ENCODE results near the gene HIP1R. TPM values are rescaled to one million over a fixed set of nuclear protein-coding genes. Genes with fewer than 3 reads are reported as not detected.

The HIP1R gene
- total and polyA plus RNA-seq, 10 of the 15 experiments (the other 5 are each of a cell fraction or from before 2014, with no cell fraction given) = 0.18 to 27.7 (median 11.7) TPM

DNA sequence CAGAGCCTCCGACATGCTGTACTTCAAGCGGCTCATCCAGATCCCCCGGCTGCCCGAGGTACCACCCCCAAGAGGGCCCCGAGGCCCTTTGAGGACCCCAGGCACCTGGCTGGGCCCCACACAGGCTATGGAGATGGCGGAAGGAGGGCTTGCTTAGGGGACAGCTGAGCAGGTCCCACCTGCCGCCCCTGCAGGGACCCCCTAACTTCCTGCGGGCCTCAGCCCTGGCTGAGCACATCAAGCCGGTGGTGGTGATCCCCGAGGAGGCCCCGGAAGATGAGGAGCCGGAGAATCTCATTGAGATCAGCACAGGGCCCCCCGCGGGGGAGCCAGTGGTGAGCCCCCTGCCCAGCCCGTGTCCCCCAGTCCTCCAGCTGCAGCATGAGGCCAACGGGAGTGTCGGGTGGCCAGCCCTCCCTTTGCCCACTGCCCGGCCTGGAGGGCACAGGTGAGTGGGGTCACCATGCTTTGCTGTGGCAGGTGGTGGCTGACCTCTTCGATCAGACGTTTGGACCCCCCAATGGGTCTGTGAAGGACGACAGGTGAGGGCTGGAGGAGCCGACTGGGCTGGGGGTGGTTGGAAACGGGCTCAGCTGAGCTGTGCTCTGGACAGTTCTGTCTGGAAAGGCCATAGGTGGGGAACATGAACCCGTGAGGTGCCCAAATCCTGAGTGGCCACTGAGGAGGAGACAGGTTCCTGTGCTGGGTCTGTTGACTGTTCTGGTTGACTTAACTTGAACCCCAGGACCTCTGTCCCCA lies 20.0 kb downstream of the HIP1R start (continued):
- TF ChIP-seq YY1 (IDR thresholded peaks at IDR 0.05; ENCODE audit: low read depth, low read length) (no peak), YBX1 (IDR thresholded peaks at IDR 0.05) (no peak), SMC3 (IDR thresholded peaks at IDR 0.05; ENCODE audit: borderline replicate concordance, low read length) (no peak), RFX5 (IDR thresholded peaks at IDR 0.05; ENCODE audit: low read depth, low read length) (no peak)

DNA sequence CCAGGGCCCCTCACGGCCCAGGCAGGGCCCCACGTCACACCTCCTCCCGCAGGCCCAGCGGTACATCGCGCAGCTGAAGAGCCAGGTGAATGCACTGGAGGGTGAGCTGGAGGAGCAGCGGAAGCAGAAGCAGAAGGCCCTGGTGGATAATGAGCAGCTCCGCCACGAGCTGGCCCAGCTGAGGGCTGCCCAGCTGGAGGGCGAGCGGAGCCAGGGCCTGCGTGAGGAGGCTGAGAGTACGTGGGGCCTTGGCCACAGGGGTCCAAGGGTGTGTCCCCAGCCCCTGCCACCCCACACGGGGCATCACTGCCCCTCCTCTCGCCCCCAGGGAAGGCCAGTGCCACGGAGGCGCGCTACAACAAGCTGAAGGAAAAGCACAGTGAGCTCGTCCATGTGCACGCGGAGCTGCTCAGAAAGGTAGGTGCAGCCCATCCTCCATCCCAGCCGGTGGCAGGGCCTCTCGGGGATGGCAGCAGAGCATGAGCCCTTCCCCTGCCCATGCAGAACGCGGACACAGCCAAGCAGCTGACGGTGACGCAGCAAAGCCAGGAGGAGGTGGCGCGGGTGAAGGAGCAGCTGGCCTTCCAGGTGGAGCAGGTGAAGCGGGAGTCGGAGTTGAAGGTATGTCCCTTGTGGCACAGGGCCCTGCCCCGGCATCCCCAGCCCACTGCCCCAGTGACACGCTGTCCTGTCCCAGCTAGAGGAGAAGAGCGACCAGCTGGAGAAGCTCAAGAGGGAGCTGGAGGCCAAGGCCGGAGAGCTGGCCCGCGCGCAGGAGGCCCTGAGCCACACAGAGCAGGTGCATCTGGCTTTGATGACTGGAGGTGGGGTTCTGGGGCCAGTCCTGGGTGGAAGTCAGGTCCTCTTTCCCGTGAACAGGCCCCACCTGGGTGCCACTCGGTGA lies 20.9 kb downstream of the HIP1R start:
- intact Hi-C loops (cut with micrococcal nuclease; ENCODE audit: unreplicated experiment) = no loop called here
- Histone ChIP-seq H3K36me3 (ENCODE audit: control insufficient read depth in 2 of 2, insufficient read depth in 2 of 2, low read length in 1 of 2) (peaks cover 0 to 5% of the 10 kb centered on the region in 2 experiments; a peak in 2 of 4 replicates), H3K9ac (ENCODE audit: control insufficient read depth, insufficient read depth, low read length) (no peak overlapping the region), H3K4me1 (ENCODE audit: control insufficient read depth, insufficient read depth, low read length) (no peaks in the 10 kb centered on the region), H4K20me1 (ENCODE audit: control insufficient read depth, insufficient read depth) (no peaks in the 10 kb centered on the region), H3K4me2 (ENCODE audit: control insufficient read depth, insufficient read depth) (no peak overlapping the region), H3K9me3 (replicated peaks; ENCODE audit: control insufficient read depth, insufficient read depth, low read length) (no peaks in the 10 kb centered on the region), H3K4me3 (no peak overlapping the region), H3K27me3 (replicated peaks in 1 of 2; ENCODE audit: control insufficient read depth in 2 of 2, insufficient read depth in 2 of 2, low read length in 1 of 2) (no peaks in the 10 kb centered on the region; a peak in 1 of 4 replicates), H2AFZ (ENCODE audit: control insufficient read depth, low read depth, low read length) (no peak overlapping the region), H3K79me2 (ENCODE audit: control insufficient read depth, insufficient read depth, low read length) (no peaks in the 10 kb centered on the region), H3K27ac (ENCODE audit: control insufficient read depth, insufficient read depth) (no peak overlapping the region)
- ATAC-seq (no peak), FAIRE-seq (no peak), DNase-seq (ENCODE audit: low read depth, low spot score) (no peak)
- TF ChIP-seq WRNIP1 (IDR thresholded peaks at IDR 0.05; ENCODE audit: borderline replicate concordance, low read depth, low read length) (no peak), MYB (IDR thresholded peaks at IDR 0.05; ENCODE audit: borderline replicate concordance, low read depth, low read length) (no peak), RFX5 (IDR thresholded peaks at IDR 0.05; ENCODE audit: low read depth, low read length) (no peak), ESRRA (IDR thresholded peaks at IDR 0.05; ENCODE audit: low read length) (no peak), NBN (IDR thresholded peaks at IDR 0.05) (no peak), JUNB (IDR thresholded peaks at IDR 0.05) (no peak), TAF1 (IDR thresholded peaks at IDR 0.05; ENCODE audit: borderline replicate concordance, low read depth, low read length) (no peak)
- TF ChIP-seq, protein P1, sequence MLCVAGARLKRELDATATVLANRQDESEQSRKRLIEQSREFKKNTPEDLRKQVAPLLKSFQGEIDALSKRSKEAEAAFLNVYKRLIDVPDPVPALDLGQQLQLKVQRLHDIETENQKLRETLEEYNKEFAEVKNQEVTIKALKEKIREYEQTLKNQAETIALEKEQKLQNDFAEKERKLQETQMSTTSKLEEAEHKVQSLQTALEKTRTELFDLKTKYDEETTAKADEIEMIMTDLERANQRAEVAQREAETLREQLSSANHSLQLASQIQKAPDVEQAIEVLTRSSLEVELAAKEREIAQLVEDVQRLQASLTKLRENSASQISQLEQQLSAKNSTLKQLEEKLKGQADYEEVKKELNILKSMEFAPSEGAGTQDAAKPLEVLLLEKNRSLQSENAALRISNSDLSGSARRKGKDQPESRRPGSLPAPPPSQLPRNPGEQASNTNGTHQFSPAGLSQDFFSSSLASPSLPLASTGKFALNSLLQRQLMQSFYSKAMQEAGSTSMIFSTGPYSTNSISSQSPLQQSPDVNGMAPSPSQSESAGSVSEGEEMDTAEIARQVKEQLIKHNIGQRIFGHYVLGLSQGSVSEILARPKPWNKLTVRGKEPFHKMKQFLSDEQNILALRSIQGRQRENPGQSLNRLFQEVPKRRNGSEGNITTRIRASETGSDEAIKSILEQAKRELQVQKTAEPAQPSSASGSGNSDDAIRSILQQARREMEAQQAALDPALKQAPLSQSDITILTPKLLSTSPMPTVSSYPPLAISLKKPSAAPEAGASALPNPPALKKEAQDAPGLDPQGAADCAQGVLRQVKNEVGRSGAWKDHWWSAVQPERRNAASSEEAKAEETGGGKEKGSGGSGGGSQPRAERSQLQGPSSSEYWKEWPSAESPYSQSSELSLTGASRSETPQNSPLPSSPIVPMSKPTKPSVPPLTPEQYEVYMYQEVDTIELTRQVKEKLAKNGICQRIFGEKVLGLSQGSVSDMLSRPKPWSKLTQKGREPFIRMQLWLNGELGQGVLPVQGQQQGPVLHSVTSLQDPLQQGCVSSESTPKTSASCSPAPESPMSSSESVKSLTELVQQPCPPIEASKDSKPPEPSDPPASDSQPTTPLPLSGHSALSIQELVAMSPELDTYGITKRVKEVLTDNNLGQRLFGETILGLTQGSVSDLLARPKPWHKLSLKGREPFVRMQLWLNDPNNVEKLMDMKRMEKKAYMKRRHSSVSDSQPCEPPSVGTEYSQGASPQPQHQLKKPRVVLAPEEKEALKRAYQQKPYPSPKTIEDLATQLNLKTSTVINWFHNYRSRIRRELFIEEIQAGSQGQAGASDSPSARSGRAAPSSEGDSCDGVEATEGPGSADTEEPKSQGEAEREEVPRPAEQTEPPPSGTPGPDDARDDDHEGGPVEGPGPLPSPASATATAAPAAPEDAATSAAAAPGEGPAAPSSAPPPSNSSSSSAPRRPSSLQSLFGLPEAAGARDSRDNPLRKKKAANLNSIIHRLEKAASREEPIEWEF (IDR thresholded peaks at IDR 0.05; ENCODE audit: insufficient replicate concordance, low read depth, low read length) = no peak
- POLR2A ChIA-PET = no interaction called here
- BruUV-seq (replicated peaks) = no TSS peak
- in situ Hi-C loops (cut with MboI) = loop anchor here (5.0 to 25.0 kb wide), 2 partner anchors 96 to 381 kb away; partner anchors contain the start of genes MPHOSPH9 and MTRFR
- SMC1A ChIA-PET (ENCODE audit: uncharacterized antibody, unreplicated experiment) = interaction anchor here (0.8 kb wide), 1 partner anchor 62 kb away, joined by 3 read pairs; no protein-coding TSS in a partner anchor
- 84% methylated on average over 35 of the region's 40 CpGs for WGBS (ENCODE audit: insufficient coverage, insufficient replicate concordance, low lambda C conversion rate, missing lambda C conversion rate)
- RAD21 ChIA-PET (ENCODE audit: unreplicated experiment) = interaction anchor here (0.7 to 6.9 kb wide), 3 partner anchors 62 to 98 kb away, joined by 3 to 72 read pairs (median 5); no protein-coding TSS in a partner anchor
- CTCF ChIA-PET = interaction anchor here (2.0 to 7.4 kb wide), 2 partner anchors 63 to 97 kb away, joined by 8 to 127 read pairs; no protein-coding TSS in a partner anchor

All from GM12878 (cell line).